IMR-90 (cell line): Measurements from ENCODE around the gene CDK5RAP3. TPM values are rescaled to one million over a fixed set of nuclear protein-coding genes. Genes with fewer than 3 reads are reported as not detected.

Experiments
- ATAC-seq: fragments of 200-7000 bp; cut with Tn5 transposase; 2 replicates; pipeline ENCODE4 v1.9.1; 2020; ENCODE audit warnings: low read depth, mild to moderate bottlenecking, moderate library complexity
- BruUV-seq: library from RNA; stranded (reverse); fragments of 400-500 nt; replicated peaks from 2 replicates; lab custom pipeline; 2021; lab: Mats Ljungman, UMichigan
- CTCF ChIA-PET: fragments of 300-600 bp; formaldehyde crosslinking; extraction: SDS; loops from one replicate; lab custom pipeline; 2021; ENCODE audit warnings: antibody characterized with exemption; lab: Yijun Ruan, JAX
- POLR2A ChIA-PET: fragments of 300-600 bp; sonication (Branson Sonifier 250); formaldehyde crosslinking; loops from one replicate; lab custom pipeline; 2022; ENCODE audit warnings: antibody characterized with exemption; ENCODE audit not compliant: unreplicated experiment; lab: Charles Lee
- DNase-seq: peaks from one replicate; pipeline ENCODE4 v3.0.0; 2013
- H2AFZ ChIP-seq: replicated peaks from 2 replicates; pipeline ENCODE3; 2013; ENCODE audit warnings: low read length, mild to moderate bottlenecking; ENCODE audit not compliant: poor library complexity
- H2AK5ac ChIP-seq: 2 replicates; pipeline ENCODE4 v1.6.1; 2013; ENCODE audit warnings: low read depth, low read length, inconsistent platforms
- H2AK9ac ChIP-seq: replicated peaks from 2 replicates; pipeline ENCODE3; 2013; ENCODE audit warnings: mild to moderate bottlenecking, low read depth, low read length, moderate library complexity; ENCODE audit not compliant: poor library complexity
- H2BK120ac ChIP-seq: 2 replicates; pipeline ENCODE4 v1.6.1; 2013; ENCODE audit warnings: low read depth, low read length, inconsistent platforms
- H2BK15ac ChIP-seq: 3 replicates; pipeline ENCODE4 v1.6.1; 2013; ENCODE audit warnings: low read depth, low read length, inconsistent platforms
- H2BK20ac ChIP-seq: 2 replicates; pipeline ENCODE4 v1.6.1; 2013; ENCODE audit warnings: low read depth, mild to moderate bottlenecking, inconsistent platforms, low read length, moderate library complexity
- H2BK5ac ChIP-seq: 2 replicates; pipeline ENCODE4 v1.6.1; 2013; ENCODE audit warnings: mild to moderate bottlenecking, low read depth, low read length, inconsistent platforms; ENCODE audit not compliant: poor library complexity, severe bottlenecking
- H3K14ac ChIP-seq: replicated peaks from 2 replicates; pipeline ENCODE4 v1.6.1; 2013; ENCODE audit warnings: low read depth, low read length, inconsistent platforms
- H3K18ac ChIP-seq: 2 replicates; pipeline ENCODE4 v1.6.1; 2013; ENCODE audit warnings: low read depth, low read length, control low read depth
- H3K23ac ChIP-seq: 2 replicates; pipeline ENCODE4 v1.6.1; 2013; ENCODE audit warnings: low read depth, low read length, inconsistent platforms
- H3K27ac ChIP-seq: 2 replicates; pipeline ENCODE4 v1.5.1; 2013; ENCODE audit warnings: mild to moderate bottlenecking, control low read depth, low read length; ENCODE audit not compliant: insufficient read depth
- H3K27me3 ChIP-seq: 2 replicates; pipeline ENCODE4 v1.6.1; 2013; ENCODE audit warnings: low read length; ENCODE audit not compliant: control insufficient read depth, insufficient read depth
- H3K36me3 ChIP-seq: 2 replicates; pipeline ENCODE4 v1.6.1; 2013; ENCODE audit warnings: low read length, mixed read lengths; ENCODE audit not compliant: control insufficient read depth, insufficient read depth
- H3K4ac ChIP-seq: 2 replicates; pipeline ENCODE4 v1.6.1; 2013; ENCODE audit warnings: low read depth, low read length, inconsistent platforms
- H3K4me1 ChIP-seq: 2 replicates; pipeline ENCODE4 v1.6.1; 2013; ENCODE audit warnings: low read length, mixed read lengths; ENCODE audit not compliant: control insufficient read depth, insufficient read depth
- H3K4me2 ChIP-seq: 2 replicates; pipeline ENCODE4 v1.6.1; 2013; ENCODE audit warnings: low read depth, mild to moderate bottlenecking, control low read depth, low read length, moderate library complexity
- H3K4me3 ChIP-seq: 2 replicates; pipeline ENCODE4 v1.5.1; 2013; ENCODE audit warnings: low read depth, mild to moderate bottlenecking, control low read depth, low read length, moderate library complexity; ENCODE audit not compliant: insufficient read depth
- H3K56ac ChIP-seq: 2 replicates; pipeline ENCODE4 v1.6.1; 2013; ENCODE audit warnings: low read length, inconsistent platforms; ENCODE audit not compliant: insufficient read depth; ENCODE audit errors: extremely low read depth
- H3K79me1 ChIP-seq, 2 experiments: 2 replicates each; pipeline ENCODE4 v1.6.1; 2013; ENCODE audit warnings: low read length in 2 of 2, inconsistent platforms in 1 of 2, low read depth in 1 of 2
- H3K9ac ChIP-seq: 2 replicates; pipeline ENCODE4 v1.6.1; 2013; ENCODE audit warnings: low read depth, low read length, control low read depth
- H3K9me1 ChIP-seq: 2 replicates; pipeline ENCODE4 v1.6.1; 2013; ENCODE audit warnings: low read length, inconsistent platforms; ENCODE audit not compliant: insufficient read depth
- H3K9me3 ChIP-seq: 2 replicates; pipeline ENCODE4 v1.6.1; 2013; ENCODE audit warnings: low read length; ENCODE audit not compliant: control insufficient read depth, insufficient read depth
- H4K20me1 ChIP-seq: 2 replicates; pipeline ENCODE4 v1.6.1; 2013; ENCODE audit warnings: low read length, inconsistent platforms; ENCODE audit not compliant: insufficient read depth
- H4K5ac ChIP-seq: 2 replicates; pipeline ENCODE4 v1.6.1; 2013; ENCODE audit warnings: mild to moderate bottlenecking, low read depth, low read length, control low read depth
- H4K8ac ChIP-seq, 2 experiments: 2 replicates each; pipeline ENCODE4 v1.6.1; 2013; ENCODE audit warnings: low read depth in 2 of 2, low read length in 2 of 2, control low read depth in 1 of 2, inconsistent platforms in 1 of 2
- H4K91ac ChIP-seq: 2 replicates; pipeline ENCODE4 v1.6.1; 2013; ENCODE audit warnings: low read depth, low read length, inconsistent platforms; ENCODE audit not compliant: insufficient read depth
- BHLHE40 ChIP-seq: fragments of 150-350 bp; IDR thresholded peaks from 2 replicates; pipeline ENCODE4 v1.6.1; 2016; ENCODE audit warnings: mild to moderate bottlenecking, low read depth, low read length
- CEBPB ChIP-seq: IDR thresholded peaks from 2 replicates; pipeline ENCODE4 v1.6.1; 2012; ENCODE audit warnings: low read depth, low read length, improper control_type of control experiment
- FOS ChIP-seq: fragments of 150-350 bp; IDR thresholded peaks from 2 replicates; pipeline ENCODE4 v1.6.1; 2016; ENCODE audit warnings: low read depth, low read length
- MAFK ChIP-seq: IDR thresholded peaks from 2 replicates; pipeline ENCODE4 v1.6.1; 2012; ENCODE audit warnings: low read depth, low read length, improper control_type of control experiment
- MXI1 ChIP-seq: IDR thresholded peaks from 2 replicates; pipeline ENCODE4 v1.6.1; 2012; ENCODE audit warnings: low read depth, mild to moderate bottlenecking, low read length, moderate library complexity, borderline replicate concordance
- NFE2L2 ChIP-seq: fragments of 150-350 bp; IDR thresholded peaks from 2 replicates; pipeline ENCODE4 v1.6.1; 2016; ENCODE audit warnings: low read depth, mild to moderate bottlenecking, low read length
- POLR2A ChIP-seq: IDR thresholded peaks from 2 replicates; pipeline ENCODE4 v1.6.1; 2012; ENCODE audit warnings: mild to moderate bottlenecking, low read depth, low read length
- RAD21 ChIP-seq: IDR thresholded peaks from 2 replicates; pipeline ENCODE4 v1.6.1; 2012; ENCODE audit warnings: low read length, improper control_type of control experiment
- RFX5 ChIP-seq: IDR thresholded peaks from 2 replicates; pipeline ENCODE4 v1.8.0; 2012; ENCODE audit warnings: low read depth, mild to moderate bottlenecking, low read length, moderate library complexity
- SMC3 ChIP-seq: fragments of 150-350 bp; IDR thresholded peaks from 2 replicates; pipeline ENCODE4 v1.6.1; 2016; ENCODE audit warnings: low read depth, mild to moderate bottlenecking, antibody characterized with exemption, low read length, moderate library complexity
- WGBS, 2 experiments: methylation state at CpG; one replicate each; pipeline versions ENCODE4 v1.1.5 to v1.1.7; 2013; ENCODE audit warnings: missing lambda C conversion rate in 2 of 2; ENCODE audit not compliant: insufficient read length in 1 of 2; ENCODE audit errors: extremely low coverage in 2 of 2; 5-methylcytosine and 5-hydroxymethylcytosine counted together
- dilution Hi-C: fragments of 300-500 bp; cut with HindIII; formaldehyde crosslinking; loops from one replicate; pipeline ENCODE4 v1.14.3; 2018; ENCODE audit warnings: low sequenced_read_pairs; ENCODE audit not compliant: unreplicated experiment
- in situ Hi-C: fragments of 300-500 bp; cut with MboI; formaldehyde crosslinking; loops from 3 replicates; pipeline ENCODE4 v1.14.3; 2019; ENCODE audit warnings: low sequenced_read_pairs, inconsistent platforms, mixed read lengths
- intact Hi-C: fragments of 100-400 bp; cut with micrococcal nuclease; formaldehyde crosslinking; loops from 2 replicates; pipeline ENCODE4 v1.10.0; 2022
- polyA plus RNA-seq, 3 experiments: library from polyadenylated mRNA; depleted of rRNA; stranded (reverse); fragments of >200 nt; gene quantifications; 2 replicates each; pipeline ENCODE4 v1.2.3, GENCODE V29; 2012; ENCODE audit warnings: low replicate concordance in 1 of 3
- total RNA-seq: library from RNA; depleted of rRNA; stranded (reverse); fragments of >200 nt; gene quantifications from 2 replicates; pipeline ENCODE4 v1.2.3, GENCODE V29; 2012
- TF ChIP-seq, protein P1 (sequence below): fragments of 150-350 bp; IDR thresholded peaks from 2 replicates; pipeline ENCODE4 v1.6.1; 2016; ENCODE audit warnings: low read depth, mild to moderate bottlenecking, low read length, moderate library complexity, borderline replicate concordance

The CDK5RAP3 gene
- total and polyA plus RNA-seq, 2 of the 4 experiments (the other 2 are of a cell fraction): 75.3 to 153 TPM

DNA sequence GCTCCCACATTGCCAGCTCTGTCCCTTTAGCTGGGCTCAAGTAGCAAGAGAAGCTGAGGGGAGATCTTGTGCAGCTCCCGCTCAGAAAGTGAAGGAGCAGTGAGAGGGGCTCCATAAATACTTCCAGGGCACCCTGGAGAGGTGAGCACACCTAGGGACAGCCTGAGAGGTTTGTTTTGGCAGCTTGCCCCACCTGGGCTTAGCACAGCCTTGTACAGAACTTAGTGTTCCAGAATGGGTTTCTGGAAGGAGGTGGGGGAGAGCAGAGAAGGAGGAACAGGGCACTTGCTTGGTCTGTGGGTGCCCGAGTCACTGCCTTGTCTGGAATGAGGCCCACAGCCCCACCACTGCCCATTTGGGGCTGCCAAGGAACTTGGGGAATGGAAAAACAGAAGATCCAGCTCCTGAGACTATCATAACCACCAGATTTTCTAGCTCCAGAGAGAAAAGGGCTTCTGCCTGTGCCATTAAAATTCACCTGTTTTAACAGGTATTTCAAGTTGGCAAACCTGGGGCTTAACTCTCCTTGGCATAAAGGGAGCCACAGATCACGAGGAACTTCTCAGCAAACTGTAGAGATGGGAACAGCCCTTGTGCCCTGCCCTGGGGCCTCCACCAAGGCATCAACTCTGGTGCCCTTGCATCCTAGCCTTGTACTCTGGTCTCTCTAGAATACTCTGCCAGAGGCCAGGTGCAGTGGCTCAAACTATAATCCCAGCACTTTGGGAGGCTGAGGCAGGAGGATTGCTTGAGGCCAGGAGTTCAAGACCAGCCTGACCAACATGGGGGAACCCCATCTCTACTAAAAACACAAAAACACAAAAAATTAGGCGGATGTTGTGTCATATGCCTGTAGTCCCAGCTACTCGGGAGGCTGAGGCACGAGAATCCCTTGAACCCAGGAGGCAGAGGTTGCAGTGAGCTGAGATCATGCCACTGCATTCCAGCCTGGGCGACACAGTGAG is 15.1 kb upstream of the CDK5RAP3 start:
- H3K36me3 ChIP-seq: no peaks in the 10 kb centered on the region
- no peak overlapping the region for H2BK20ac ChIP-seq
- ChIA-PET CTCF (interaction anchor here (0.7 to 1.8 kb wide), 3 partner anchors 9 to 20 kb away, joined by 3 to 8 read pairs (median 4); no protein-coding TSS in a partner anchor), POLR2A (no interaction called here)
- intact Hi-C loops: no loop called here
- no peak overlapping the region for H2BK120ac ChIP-seq
- ATAC-seq: no peak
- H4K8ac ChIP-seq: no peak overlapping the region
- no peak overlapping the region for H2AK5ac ChIP-seq
- no peaks in the 10 kb centered on the region for H3K79me1 ChIP-seq
- no peak overlapping the region for H3K14ac ChIP-seq
- no peak overlapping the region for H2BK15ac ChIP-seq
- no peak overlapping the region for H2AFZ ChIP-seq
- peaks cover 5% of the 10 kb centered on the region; the same call in 1 of the 2 replicates for H3K4me1 ChIP-seq
- H3K9ac ChIP-seq: no peak overlapping the region
- no peaks in the 10 kb centered on the region for H3K9me3 ChIP-seq
- peaks cover 8% of the 10 kb centered on the region for H3K27me3 ChIP-seq
- no peak for DNase-seq
- in situ Hi-C loops: no loop called here
- WGBS, 2 experiments: 96% methylated on average over 4 of the region's 7 CpGs; no CpG with 5 or more reads in 1 of the 2 experiments
- no peak overlapping the region for H3K4me3 ChIP-seq
- no TSS peak for BruUV-seq
- H3K27ac ChIP-seq: no peak overlapping the region
- no peak overlapping the region for H2AK9ac ChIP-seq
- no peaks in the 10 kb centered on the region for H4K20me1 ChIP-seq
- H4K91ac ChIP-seq: no peak overlapping the region
- H4K5ac ChIP-seq: no peak overlapping the region
- H3K4me2 ChIP-seq: no peak overlapping the region
- no peaks in the 10 kb centered on the region for H3K9me1 ChIP-seq
- H3K18ac ChIP-seq: no peak overlapping the region
- no peak overlapping the region for H2BK5ac ChIP-seq
- H3K23ac ChIP-seq: no peak overlapping the region
- no peak overlapping the region for H3K4ac ChIP-seq
- H3K56ac ChIP-seq: no peak overlapping the region
- TF ChIP-seq CEBPB (no peak), SMC3 (no peak), NFE2L2 (no peak), MXI1 (no peak), MAFK (no peak), BHLHE40 (no peak), FOS (no peak), POLR2A (no peak), RAD21 (no peak), RFX5 (no peak)
- TF ChIP-seq, protein P1, sequence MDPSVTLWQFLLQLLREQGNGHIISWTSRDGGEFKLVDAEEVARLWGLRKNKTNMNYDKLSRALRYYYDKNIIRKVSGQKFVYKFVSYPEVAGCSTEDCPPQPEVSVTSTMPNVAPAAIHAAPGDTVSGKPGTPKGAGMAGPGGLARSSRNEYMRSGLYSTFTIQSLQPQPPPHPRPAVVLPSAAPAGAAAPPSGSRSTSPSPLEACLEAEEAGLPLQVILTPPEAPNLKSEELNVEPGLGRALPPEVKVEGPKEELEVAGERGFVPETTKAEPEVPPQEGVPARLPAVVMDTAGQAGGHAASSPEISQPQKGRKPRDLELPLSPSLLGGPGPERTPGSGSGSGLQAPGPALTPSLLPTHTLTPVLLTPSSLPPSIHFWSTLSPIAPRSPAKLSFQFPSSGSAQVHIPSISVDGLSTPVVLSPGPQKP: no peak
- dilution Hi-C loops: no loop called here
